ENCODE results near the gene CMTM7.

Gene CMTM7

DNA sequence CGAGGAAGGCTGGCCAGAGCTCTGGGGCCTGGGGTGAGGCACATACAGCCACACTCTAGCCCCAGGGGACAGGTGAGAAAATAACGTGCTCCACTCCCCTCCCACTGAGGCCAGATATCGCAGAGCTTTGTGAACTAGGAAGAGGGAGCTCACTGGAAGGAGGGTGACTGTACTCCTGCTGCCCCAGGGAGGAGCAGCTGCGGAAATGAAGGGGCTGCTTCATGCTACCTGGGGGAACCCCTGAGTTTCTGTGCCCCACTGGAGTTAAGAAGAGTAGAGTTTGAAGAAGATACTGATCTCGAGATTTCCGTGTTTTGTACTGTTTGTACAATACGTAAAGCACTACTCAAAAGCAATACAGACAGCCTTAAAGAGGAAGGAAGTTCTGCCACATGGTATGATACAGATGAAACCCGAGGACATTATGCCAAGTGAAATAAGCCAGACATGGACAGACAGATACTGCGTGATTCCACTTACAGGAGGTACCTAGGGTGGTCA, 66.4 kb downstream of the CMTM7 start:
- TF ChIP-seq SIN3A (IDR thresholded peaks at IDR 0.05; ENCODE audit: borderline replicate concordance, insufficient read depth, low read length) (no peak), POLR2AphosphoS5 (IDR thresholded peaks at IDR 0.05; ENCODE audit: low read depth, low read length) (no peak), TAF1 (IDR thresholded peaks at IDR 0.05; ENCODE audit: borderline replicate concordance, insufficient read depth, low read length) (no peak), FOXP2 (optimal IDR thresholded peaks at IDR 0.05; ENCODE audit: borderline replicate concordance, extremely low read depth, extremely low read length, insufficient read depth) (no peak)
- TF ChIP-seq, protein P1, sequence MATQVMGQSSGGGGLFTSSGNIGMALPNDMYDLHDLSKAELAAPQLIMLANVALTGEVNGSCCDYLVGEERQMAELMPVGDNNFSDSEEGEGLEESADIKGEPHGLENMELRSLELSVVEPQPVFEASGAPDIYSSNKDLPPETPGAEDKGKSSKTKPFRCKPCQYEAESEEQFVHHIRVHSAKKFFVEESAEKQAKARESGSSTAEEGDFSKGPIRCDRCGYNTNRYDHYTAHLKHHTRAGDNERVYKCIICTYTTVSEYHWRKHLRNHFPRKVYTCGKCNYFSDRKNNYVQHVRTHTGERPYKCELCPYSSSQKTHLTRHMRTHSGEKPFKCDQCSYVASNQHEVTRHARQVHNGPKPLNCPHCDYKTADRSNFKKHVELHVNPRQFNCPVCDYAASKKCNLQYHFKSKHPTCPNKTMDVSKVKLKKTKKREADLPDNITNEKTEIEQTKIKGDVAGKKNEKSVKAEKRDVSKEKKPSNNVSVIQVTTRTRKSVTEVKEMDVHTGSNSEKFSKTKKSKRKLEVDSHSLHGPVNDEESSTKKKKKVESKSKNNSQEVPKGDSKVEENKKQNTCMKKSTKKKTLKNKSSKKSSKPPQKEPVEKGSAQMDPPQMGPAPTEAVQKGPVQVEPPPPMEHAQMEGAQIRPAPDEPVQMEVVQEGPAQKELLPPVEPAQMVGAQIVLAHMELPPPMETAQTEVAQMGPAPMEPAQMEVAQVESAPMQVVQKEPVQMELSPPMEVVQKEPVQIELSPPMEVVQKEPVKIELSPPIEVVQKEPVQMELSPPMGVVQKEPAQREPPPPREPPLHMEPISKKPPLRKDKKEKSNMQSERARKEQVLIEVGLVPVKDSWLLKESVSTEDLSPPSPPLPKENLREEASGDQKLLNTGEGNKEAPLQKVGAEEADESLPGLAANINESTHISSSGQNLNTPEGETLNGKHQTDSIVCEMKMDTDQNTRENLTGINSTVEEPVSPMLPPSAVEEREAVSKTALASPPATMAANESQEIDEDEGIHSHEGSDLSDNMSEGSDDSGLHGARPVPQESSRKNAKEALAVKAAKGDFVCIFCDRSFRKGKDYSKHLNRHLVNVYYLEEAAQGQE (IDR thresholded peaks at IDR 0.05; ENCODE audit: insufficient read depth in 1 of 2, low read depth in 2 of 2, low read length in 2 of 2) = no peak

GRCh38 chr3:32459450-32459849, 67.8 kb downstream of the CMTM7 start:
- TF ChIP-seq, protein P1 (IDR thresholded peaks at IDR 0.05; ENCODE audit: insufficient read depth in 1 of 2, low read depth in 2 of 2, low read length in 2 of 2) = no peak
- no peak for TF ChIP-seq FOXP2 (optimal IDR thresholded peaks at IDR 0.05; ENCODE audit: borderline replicate concordance, extremely low read depth, extremely low read length, insufficient read depth)
- no peak for TF ChIP-seq TAF1 (IDR thresholded peaks at IDR 0.05; ENCODE audit: borderline replicate concordance, insufficient read depth, low read length)
- no peak for TF ChIP-seq SIN3A (IDR thresholded peaks at IDR 0.05; ENCODE audit: borderline replicate concordance, insufficient read depth, low read length)
- TF ChIP-seq POLR2AphosphoS5 (IDR thresholded peaks at IDR 0.05; ENCODE audit: low read depth, low read length) = no peak

DNA sequence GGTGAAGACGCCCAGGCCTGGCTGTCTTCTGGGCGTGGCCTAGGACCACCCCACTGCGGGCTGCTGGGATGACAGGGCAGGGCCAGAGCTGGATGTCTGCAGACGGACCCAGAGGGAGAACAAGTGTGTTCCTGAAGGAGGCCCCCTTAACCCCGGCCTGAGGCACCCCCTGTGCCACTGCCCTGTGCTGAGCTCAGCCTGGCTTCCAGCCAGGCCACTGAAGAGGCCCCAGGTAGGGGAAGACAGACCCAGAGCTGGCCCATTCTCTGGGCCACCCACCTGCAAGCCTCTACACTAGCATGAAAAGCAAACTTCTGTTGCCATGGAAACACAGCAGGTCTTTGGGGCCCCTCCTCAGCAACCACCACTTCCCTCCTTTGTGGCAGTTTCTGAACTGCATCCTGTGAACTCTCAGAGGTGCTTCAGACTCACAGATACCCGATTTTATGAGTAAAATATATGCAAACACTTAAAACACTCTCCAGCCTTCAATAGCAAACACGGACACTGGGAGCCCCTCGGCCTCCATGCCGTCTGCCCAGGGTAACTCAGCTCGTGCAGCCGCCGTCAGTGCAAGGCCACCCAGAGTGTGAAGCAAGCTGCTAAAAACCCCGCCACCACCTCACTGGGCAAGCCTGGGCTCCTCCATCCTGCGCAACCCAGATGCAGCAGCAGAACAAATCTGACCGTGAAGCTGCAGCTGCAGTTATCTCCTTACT, 68.5 kb downstream of the CMTM7 start:
- TF ChIP-seq, protein P1 (IDR thresholded peaks at IDR 0.05; ENCODE audit: insufficient read depth in 1 of 2, low read depth in 2 of 2, low read length in 2 of 2) = no peak
- no peak for TF ChIP-seq TAF1 (IDR thresholded peaks at IDR 0.05; ENCODE audit: borderline replicate concordance, insufficient read depth, low read length)
- no peak for TF ChIP-seq POLR2AphosphoS5 (IDR thresholded peaks at IDR 0.05; ENCODE audit: low read depth, low read length)
- no peak for TF ChIP-seq FOXP2 (optimal IDR thresholded peaks at IDR 0.05; ENCODE audit: borderline replicate concordance, extremely low read depth, extremely low read length, insufficient read depth)
- no peak for TF ChIP-seq SIN3A (IDR thresholded peaks at IDR 0.05; ENCODE audit: borderline replicate concordance, insufficient read depth, low read length)

DNA sequence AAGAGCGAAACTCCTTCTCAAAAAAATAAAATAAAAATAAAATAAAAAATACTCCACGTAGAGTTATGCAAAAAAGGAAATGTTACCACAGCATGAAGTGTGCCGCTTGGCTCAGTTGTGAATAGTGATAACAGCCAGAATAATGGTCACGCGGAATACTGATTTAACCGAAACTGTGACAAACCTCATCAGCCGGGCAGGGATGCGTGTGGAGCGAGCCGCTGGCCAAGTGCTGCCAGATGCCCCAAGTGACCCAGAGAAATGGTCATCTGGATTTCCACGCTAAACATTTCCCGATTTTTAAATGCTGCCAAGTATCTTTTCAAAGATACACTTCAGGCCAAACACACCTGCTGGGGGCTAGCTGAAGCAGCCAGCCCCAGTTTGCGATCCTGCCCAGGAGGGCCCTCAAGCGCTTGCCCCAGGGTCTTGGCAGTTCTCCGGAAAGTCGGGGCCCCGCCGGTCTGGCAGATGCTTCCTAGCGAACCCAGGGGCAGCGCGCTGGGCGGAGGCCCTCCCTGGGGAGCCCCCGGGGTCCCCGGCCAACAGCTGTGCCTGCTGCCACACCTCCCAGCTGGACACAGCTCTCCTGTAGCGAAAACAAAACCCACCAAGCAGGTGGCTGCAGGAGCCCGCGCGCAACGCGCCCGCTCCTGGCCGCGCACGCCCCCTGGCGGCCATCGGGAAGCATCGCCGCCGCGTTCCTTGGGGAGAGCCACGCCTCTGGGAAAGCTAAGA, 75.8 kb downstream of the CMTM7 start:
- TF ChIP-seq FOXP2 (optimal IDR thresholded peaks at IDR 0.05; ENCODE audit: borderline replicate concordance, extremely low read depth, extremely low read length, insufficient read depth) (no peak), TAF1 (IDR thresholded peaks at IDR 0.05; ENCODE audit: borderline replicate concordance, insufficient read depth, low read length) (no peak), POLR2AphosphoS5 (IDR thresholded peaks at IDR 0.05; ENCODE audit: low read depth, low read length) (no peak), SIN3A (IDR thresholded peaks at IDR 0.05; ENCODE audit: borderline replicate concordance, insufficient read depth, low read length) (no peak)
- TF ChIP-seq, protein P1 (IDR thresholded peaks at IDR 0.05; ENCODE audit: insufficient read depth in 1 of 2, low read depth in 2 of 2, low read length in 2 of 2) = no peak
